H9 (cell line): ENCODE measurements around the gene SIGLEC9. TPM values are rescaled to one million over a fixed set of nuclear protein-coding genes. Genes with fewer than 3 reads are reported as not detected.

ENCODE experiments used
- DNase-seq: peaks from one replicate; pipeline ENCODE4 v3.0.0-alpha.2; 2017
- H2AFZ ChIP-seq: one replicate; pipeline ENCODE4 v1.6.1; 2013; ENCODE audit warnings: mild to moderate bottlenecking, low read length, control low read depth, moderate library complexity
- H2AK5ac ChIP-seq: 2 replicates; pipeline ENCODE4 v1.6.1; 2013; ENCODE audit warnings: low read length, control low read depth, mixed read lengths; ENCODE audit not compliant: insufficient read length
- H2BK120ac ChIP-seq: one replicate; pipeline ENCODE4 v1.6.1; 2013; ENCODE audit warnings: low read depth, mild to moderate bottlenecking, low read length, control low read depth, inconsistent platforms; ENCODE audit not compliant: poor library complexity, severe bottlenecking
- H2BK12ac ChIP-seq: 2 replicates; pipeline ENCODE4 v1.6.1; 2013; ENCODE audit warnings: low read length, control low read depth, mixed read lengths, low read depth; ENCODE audit not compliant: insufficient read length
- H2BK15ac ChIP-seq: 2 replicates; pipeline ENCODE4 v1.6.1; 2013; ENCODE audit warnings: low read depth, low read length, control low read depth
- H2BK20ac ChIP-seq: one replicate; pipeline ENCODE4 v1.6.1; 2013; ENCODE audit warnings: low read depth, mild to moderate bottlenecking, low read length, control low read depth, inconsistent platforms; ENCODE audit not compliant: poor library complexity, severe bottlenecking
- H2BK5ac ChIP-seq: 2 replicates; pipeline ENCODE4 v1.6.1; 2013; ENCODE audit warnings: low read length, control low read depth, mixed read lengths; ENCODE audit not compliant: insufficient read length
- H3K14ac ChIP-seq: 2 replicates; pipeline ENCODE4 v1.6.1; 2013; ENCODE audit warnings: low read length, control low read depth; ENCODE audit not compliant: insufficient read depth
- H3K18ac ChIP-seq: 2 replicates; pipeline ENCODE4 v1.6.1; 2013; ENCODE audit warnings: low read depth, mild to moderate bottlenecking, mixed read lengths, low read length, control low read depth; ENCODE audit not compliant: insufficient read length
- H3K23ac ChIP-seq: 2 replicates; pipeline ENCODE4 v1.6.1; 2013; ENCODE audit warnings: low read length, control low read depth, mixed read lengths, low read depth; ENCODE audit not compliant: insufficient read length
- H3K23me2 ChIP-seq: 2 replicates; pipeline ENCODE4 v1.6.1; 2013; ENCODE audit warnings: low read depth, mild to moderate bottlenecking, mixed read lengths, low read length, control low read depth; ENCODE audit not compliant: insufficient read length, poor library complexity, severe bottlenecking
- H3K27ac ChIP-seq: 2 replicates; pipeline ENCODE4 v1.5.1; 2013; ENCODE audit warnings: low read length, control low read depth, mixed read lengths, low read depth; ENCODE audit not compliant: insufficient read length
- H3K27me3 ChIP-seq: 2 replicates; pipeline ENCODE4 v1.6.1; 2013; ENCODE audit warnings: low read length, control low read depth, inconsistent platforms; ENCODE audit not compliant: insufficient read depth
- H3K4ac ChIP-seq: 2 replicates; pipeline ENCODE4 v1.6.1; 2013; ENCODE audit warnings: low read depth, mild to moderate bottlenecking, control low read depth, inconsistent platforms, low read length, moderate library complexity
- H3K4me1 ChIP-seq: 2 replicates; pipeline ENCODE4 v1.6.1; 2013; ENCODE audit warnings: low read length, control low read depth, inconsistent platforms; ENCODE audit not compliant: insufficient read depth
- H3K4me2 ChIP-seq: 2 replicates; pipeline ENCODE4 v1.6.1; 2013; ENCODE audit warnings: low read length, control low read depth, mixed read lengths; ENCODE audit not compliant: insufficient read length, insufficient read depth
- H3K56ac ChIP-seq: 2 replicates; pipeline ENCODE4 v1.6.1; 2013; ENCODE audit warnings: low read depth, mild to moderate bottlenecking, mixed read lengths, low read length, control low read depth; ENCODE audit not compliant: insufficient read length
- H3K79me1 ChIP-seq: 2 replicates; pipeline ENCODE4 v1.6.1; 2013; ENCODE audit warnings: low read depth, mild to moderate bottlenecking, moderate library complexity, low read length, control low read depth, inconsistent platforms; ENCODE audit not compliant: insufficient read depth, poor library complexity, severe bottlenecking
- H3K79me2 ChIP-seq: 2 replicates; pipeline ENCODE4 v1.6.1; 2013; ENCODE audit warnings: low read length, control low read depth, inconsistent platforms; ENCODE audit not compliant: insufficient read depth
- H3K9ac ChIP-seq: 2 replicates; pipeline ENCODE4 v1.6.1; 2013; ENCODE audit warnings: low read length, control low read depth, mixed read lengths; ENCODE audit not compliant: insufficient read length; ENCODE audit errors: extremely low read depth
- H3K9me3 ChIP-seq: one replicate; pipeline ENCODE4 v1.6.1; 2013; ENCODE audit warnings: low read depth, low read length, inconsistent platforms; ENCODE audit not compliant: control insufficient read depth
- H3T11ph ChIP-seq: one replicate; pipeline ENCODE4 v1.6.1; 2013; ENCODE audit warnings: mild to moderate bottlenecking, low read length, control low read depth, inconsistent platforms
- H4K20me1 ChIP-seq: one replicate; pipeline ENCODE4 v1.6.1; 2013; ENCODE audit not compliant: control insufficient read depth, insufficient read length, insufficient read depth
- H4K5ac ChIP-seq: 2 replicates; pipeline ENCODE4 v1.6.1; 2013; ENCODE audit warnings: low read depth, mild to moderate bottlenecking, mixed read lengths, low read length, control low read depth; ENCODE audit not compliant: insufficient read length
- H4K8ac ChIP-seq: replicated peaks from 2 replicates; pipeline ENCODE4 v1.6.1; 2013; ENCODE audit warnings: low read length, control low read depth, mixed read lengths, low read depth; ENCODE audit not compliant: insufficient read length
- H4K91ac ChIP-seq: 2 replicates; pipeline ENCODE4 v1.6.1; 2013; ENCODE audit warnings: low read depth, mild to moderate bottlenecking, moderate library complexity, mixed read lengths, low read length, control low read depth; ENCODE audit not compliant: insufficient read length
- H3K27ac Mint-ChIP-seq, 3 experiments: 2 replicates in 2 of 3; 3 replicates in 1 of 3; pipeline ENCODE4 v1.8.0; 2020 to 2021; ENCODE audit warnings: mixed read lengths in 3 of 3, mild to moderate bottlenecking in 1 of 3, moderate library complexity in 1 of 3
- H3K27me3 Mint-ChIP-seq: 2 replicates; pipeline ENCODE4 v1.8.0; 2021; ENCODE audit warnings: low read depth, mild to moderate bottlenecking, moderate library complexity, mixed read lengths
- H3K36me3 Mint-ChIP-seq, 3 experiments: 2 replicates in 2 of 3; 3 replicates in 1 of 3; pipeline ENCODE4 v1.8.0; 2020 to 2021; ENCODE audit warnings: low read depth in 3 of 3, mixed read lengths in 3 of 3; ENCODE audit not compliant: insufficient read depth in 1 of 3
- H3K4me1 Mint-ChIP-seq, 2 experiments: 2 replicates each; pipeline ENCODE4 v1.8.0; 2020; ENCODE audit warnings: mixed read lengths in 2 of 2
- H3K4me3 Mint-ChIP-seq, 2 experiments: 2 replicates in 1 of 2; 3 replicates in 1 of 2; pipeline ENCODE4 v1.8.0; 2020 to 2021; ENCODE audit warnings: mild to moderate bottlenecking in 2 of 2, mixed read lengths in 2 of 2, moderate library complexity in 1 of 2
- H3K9me3 Mint-ChIP-seq, 2 experiments: 2 replicates in 1 of 2; 3 replicates in 1 of 2; pipeline ENCODE4 v1.8.0; 2020; ENCODE audit warnings: mild to moderate bottlenecking in 2 of 2, mixed read lengths in 2 of 2, moderate library complexity in 1 of 2
- WGBS: extraction: QIAGEN DNeasy Blood & Tissue Kit; methylation state at CpG from one replicate; pipeline ENCODE4 v1.1.7; 2013; ENCODE audit warnings: missing lambda C conversion rate, low lambda C conversion rate, mixed read lengths; ENCODE audit not compliant: insufficient read length; ENCODE audit errors: extremely low coverage; 5-methylcytosine and 5-hydroxymethylcytosine counted together
- total RNA-seq: library from RNA; stranded (reverse); gene quantifications from 2 replicates; pipeline ENCODE4 v1.2.1, GENCODE V29; 2021
- TF ChIP-seq, protein P1 (sequence below): fragments of 200-600 bp; sonication (generic); conservative IDR thresholded peaks from 3 replicates; pipeline ENCODE4 v1.8.0; 2021; ENCODE audit warnings: antibody characterized with exemption, mild to moderate bottlenecking

The SIGLEC9 gene
- total RNA-seq, 1 experiment from 2014 or later = not detected

DNA sequence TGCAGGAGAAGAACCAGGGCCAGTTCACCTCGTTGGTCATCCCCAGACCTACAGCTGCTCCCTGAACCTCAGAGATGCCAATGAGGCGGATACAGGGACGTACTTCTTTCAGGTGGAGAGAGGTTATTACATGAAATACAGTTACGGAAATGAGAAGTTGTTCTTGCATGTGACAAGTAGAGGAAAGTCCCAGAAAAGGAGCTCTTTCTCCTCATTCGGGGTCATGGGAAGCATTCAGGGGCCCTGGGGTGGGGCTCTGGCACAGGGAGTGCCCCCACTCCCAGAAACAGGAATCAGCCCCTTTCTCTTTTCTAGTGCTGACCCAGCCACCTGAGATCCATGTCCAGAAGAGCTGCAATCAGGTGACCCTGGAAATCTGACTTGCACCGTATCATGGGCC lies 4.5 kb upstream of the SIGLEC9 start:
- TF ChIP-seq, protein P1, sequence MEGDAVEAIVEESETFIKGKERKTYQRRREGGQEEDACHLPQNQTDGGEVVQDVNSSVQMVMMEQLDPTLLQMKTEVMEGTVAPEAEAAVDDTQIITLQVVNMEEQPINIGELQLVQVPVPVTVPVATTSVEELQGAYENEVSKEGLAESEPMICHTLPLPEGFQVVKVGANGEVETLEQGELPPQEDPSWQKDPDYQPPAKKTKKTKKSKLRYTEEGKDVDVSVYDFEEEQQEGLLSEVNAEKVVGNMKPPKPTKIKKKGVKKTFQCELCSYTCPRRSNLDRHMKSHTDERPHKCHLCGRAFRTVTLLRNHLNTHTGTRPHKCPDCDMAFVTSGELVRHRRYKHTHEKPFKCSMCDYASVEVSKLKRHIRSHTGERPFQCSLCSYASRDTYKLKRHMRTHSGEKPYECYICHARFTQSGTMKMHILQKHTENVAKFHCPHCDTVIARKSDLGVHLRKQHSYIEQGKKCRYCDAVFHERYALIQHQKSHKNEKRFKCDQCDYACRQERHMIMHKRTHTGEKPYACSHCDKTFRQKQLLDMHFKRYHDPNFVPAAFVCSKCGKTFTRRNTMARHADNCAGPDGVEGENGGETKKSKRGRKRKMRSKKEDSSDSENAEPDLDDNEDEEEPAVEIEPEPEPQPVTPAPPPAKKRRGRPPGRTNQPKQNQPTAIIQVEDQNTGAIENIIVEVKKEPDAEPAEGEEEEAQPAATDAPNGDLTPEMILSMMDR = no peak
- H3K9ac ChIP-seq = no peak overlapping the region
- no peak overlapping the region for H3K23ac ChIP-seq
- H3K4ac ChIP-seq = no peak overlapping the region
- no peak overlapping the region for H3K18ac ChIP-seq
- H4K20me1 ChIP-seq = no peaks in the 10 kb centered on the region
- no peak overlapping the region for H2AK5ac ChIP-seq
- no peak overlapping the region for H2BK12ac ChIP-seq
- no peak overlapping the region for H3K4me2 ChIP-seq
- no peak overlapping the region for H4K5ac ChIP-seq
- H3K79me1 ChIP-seq = no peaks in the 10 kb centered on the region
- H3K27me3 ChIP-seq = no peaks in the 10 kb centered on the region
- H3K14ac ChIP-seq = no peak overlapping the region
- Mint-ChIP-seq H3K9me3 (no peaks in the 10 kb centered on the region), H3K27ac (no peak overlapping the region), H3K36me3 (no peaks in the 10 kb centered on the region), H3K27me3 (peaks cover 29% of the 10 kb centered on the region), H3K4me3 (no peak overlapping the region), H3K4me1 (peaks cover 5 to 8% of the 10 kb centered on the region in 2 experiments; a peak in 3 of 4 replicates)
- no peak overlapping the region for H3K27ac ChIP-seq
- H2BK20ac ChIP-seq = no peak overlapping the region
- H3T11ph ChIP-seq = no peak overlapping the region
- no peak for DNase-seq
- no peak overlapping the region for H2BK120ac ChIP-seq
- H4K8ac ChIP-seq = no peak overlapping the region
- no peaks in the 10 kb centered on the region for H3K23me2 ChIP-seq
- no CpG with 5 or more reads among the region's 6 CpGs for WGBS
- H2BK5ac ChIP-seq = no peak overlapping the region
- H4K91ac ChIP-seq = no peak overlapping the region
- H3K4me1 ChIP-seq = no peaks in the 10 kb centered on the region
- no peak overlapping the region for H2BK15ac ChIP-seq
- H3K79me2 ChIP-seq = no peaks in the 10 kb centered on the region
- H2AFZ ChIP-seq = no peak overlapping the region
- H3K9me3 ChIP-seq = no peaks in the 10 kb centered on the region
- H3K56ac ChIP-seq = no peak overlapping the region
